HG03095 (cell line): ENCODE measurements around the gene FNDC3B.

ENCODE experiments used
- ATAC-seq: cut with Tn5 transposase; IDR thresholded peaks from one replicate; pipeline ENCODE4 v1.9.1; 2021; ENCODE audit warnings: moderate library complexity; ENCODE audit not compliant: unreplicated experiment

The FNDC3B gene

DNA sequence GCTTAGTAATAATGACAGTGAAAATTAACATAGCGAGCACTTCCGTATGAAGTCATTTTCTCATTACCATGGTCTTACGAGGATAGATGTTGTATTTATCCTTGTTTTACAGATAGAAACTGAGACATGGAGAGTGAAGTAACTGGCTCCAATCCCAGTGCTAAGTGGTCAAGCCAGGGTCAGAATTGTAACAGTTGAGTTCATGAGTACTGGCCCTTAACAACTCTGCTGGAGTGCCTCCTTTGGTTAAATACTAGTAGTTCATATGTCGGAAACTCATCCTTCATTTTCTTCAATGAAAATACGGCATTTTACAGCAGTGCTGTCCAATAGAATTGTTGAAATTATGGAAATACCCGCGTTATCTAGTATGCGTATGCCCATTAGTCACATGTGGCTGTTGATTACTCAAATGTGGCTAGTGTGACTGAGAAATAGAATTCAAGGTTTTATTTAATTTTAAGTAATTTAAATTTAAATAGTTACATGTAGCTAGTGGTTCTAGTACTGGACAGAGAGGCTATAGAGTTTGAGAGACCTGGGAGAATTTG lies 32.5 kb downstream of the FNDC3B start:
- no peak for ATAC-seq

GRCh38 chr3:172072543-172072942 lies 33.2 kb downstream of the FNDC3B start:
- ATAC-seq, result no peak

DNA sequence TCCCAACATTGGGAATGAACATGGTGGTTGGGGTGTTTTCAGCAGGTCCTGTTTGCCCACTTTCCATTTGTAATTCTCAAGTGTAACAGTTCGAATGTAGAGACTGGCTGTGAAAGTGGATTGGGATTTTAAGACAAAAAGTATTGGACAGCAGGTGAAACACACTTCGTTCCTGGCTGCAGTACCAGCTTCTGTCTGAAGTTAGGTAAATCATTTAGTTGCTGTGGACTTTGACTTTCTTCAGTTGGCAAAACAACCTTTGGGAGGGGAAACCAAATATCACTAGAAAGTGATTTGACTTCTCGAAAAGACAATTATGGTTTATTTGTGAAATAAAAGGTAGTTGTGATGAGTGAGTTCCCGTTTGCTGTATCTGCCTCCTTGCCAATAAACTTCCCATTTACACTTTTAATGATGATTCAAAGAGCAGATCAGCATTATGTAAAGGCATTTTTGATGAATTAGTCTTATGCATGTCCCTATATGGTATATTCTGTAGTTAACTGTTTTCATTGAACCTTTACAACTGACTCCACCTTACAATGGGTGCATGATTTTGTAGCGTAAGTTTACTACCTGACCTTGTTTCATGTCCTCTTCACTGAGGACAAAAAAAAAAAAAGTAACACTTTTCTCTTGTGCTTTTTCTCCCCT lies 34.0 kb downstream of the FNDC3B start:
- no peak for ATAC-seq

GRCh38 chr3:172074032-172074431 lies 34.7 kb downstream of the FNDC3B start:
- ATAC-seq, result no peak

GRCh38 chr3:172074586-172074985 lies 35.2 kb downstream of the FNDC3B start:
- ATAC-seq, result no peak

DNA sequence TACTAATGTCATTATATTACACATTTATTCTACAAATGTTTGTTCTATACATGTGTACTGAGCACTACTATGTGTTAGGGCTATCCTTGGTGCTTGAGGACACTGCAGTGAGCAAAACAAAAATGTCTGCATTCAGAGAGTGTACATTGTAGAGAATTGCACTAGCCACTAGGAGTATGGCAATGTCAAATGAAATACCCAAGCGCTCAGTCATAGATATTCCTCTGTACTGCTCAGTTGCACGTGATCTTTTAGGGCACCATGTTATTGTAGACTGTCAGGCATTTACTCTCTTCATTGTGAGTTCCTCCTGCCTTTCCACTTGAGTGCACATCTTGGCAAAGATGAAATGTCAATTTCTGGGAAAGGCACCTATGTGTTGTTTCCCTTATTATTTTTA lies 36.8 kb downstream of the FNDC3B start:
- no peak for ATAC-seq

DNA sequence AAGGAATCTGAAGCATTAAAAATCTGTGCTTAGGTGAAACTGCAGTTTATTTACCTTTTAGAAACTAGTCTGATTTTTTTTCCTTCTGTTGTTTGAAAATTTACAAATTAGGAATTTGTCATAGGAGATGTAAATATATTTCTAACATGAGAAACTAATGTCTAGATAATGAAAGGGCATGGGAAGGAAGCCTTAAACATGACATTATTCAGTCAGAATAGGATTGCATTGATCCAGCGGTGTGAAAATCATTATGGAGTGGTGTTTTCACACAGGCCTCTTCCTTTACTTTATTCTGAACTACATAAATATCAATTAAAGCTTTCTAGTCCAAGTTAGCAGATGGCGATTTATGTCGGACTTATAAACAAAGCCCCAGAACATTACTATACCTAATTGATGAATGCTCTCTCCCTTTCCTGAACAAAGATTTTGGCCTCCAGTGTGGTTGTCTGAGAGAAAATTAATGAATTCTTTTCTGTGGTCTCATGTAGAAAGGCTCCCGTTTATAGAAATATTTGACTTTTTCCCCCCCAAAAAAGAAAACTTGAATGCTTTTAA lies 37.9 kb downstream of the FNDC3B start:
- ATAC-seq, result no peak

- ATAC-seq, result no peak
These were observed 38.9 kb downstream of the FNDC3B start for GRCh38 chr3:172078244-172078643.

GRCh38 chr3:172078721-172079120 lies 39.3 kb downstream of the FNDC3B start:
- ATAC-seq, result no peak

GRCh38 chr3:172079326-172079976 lies 40.1 kb downstream of the FNDC3B start:
- no peak for ATAC-seq

DNA sequence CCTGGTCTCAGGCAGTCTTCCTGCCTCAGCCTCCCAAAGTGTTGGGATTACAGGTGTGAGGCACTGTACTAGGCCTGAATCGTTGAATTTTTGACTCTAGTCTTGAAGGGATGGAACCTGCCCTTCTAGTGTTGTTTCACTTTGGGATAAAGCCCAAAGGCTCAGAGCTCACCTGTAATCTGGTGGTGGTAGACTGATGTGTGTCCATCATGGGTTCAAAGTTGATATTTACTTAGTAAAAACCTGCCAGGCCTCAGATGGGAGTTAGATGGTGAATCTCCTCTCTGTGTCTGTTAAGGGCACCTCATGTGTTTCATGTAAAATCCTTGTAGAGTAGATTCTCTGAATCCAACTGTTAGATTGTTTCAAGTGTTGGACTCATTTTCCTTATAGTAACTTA lies 41.1 kb downstream of the FNDC3B start:
- no peak for ATAC-seq

DNA sequence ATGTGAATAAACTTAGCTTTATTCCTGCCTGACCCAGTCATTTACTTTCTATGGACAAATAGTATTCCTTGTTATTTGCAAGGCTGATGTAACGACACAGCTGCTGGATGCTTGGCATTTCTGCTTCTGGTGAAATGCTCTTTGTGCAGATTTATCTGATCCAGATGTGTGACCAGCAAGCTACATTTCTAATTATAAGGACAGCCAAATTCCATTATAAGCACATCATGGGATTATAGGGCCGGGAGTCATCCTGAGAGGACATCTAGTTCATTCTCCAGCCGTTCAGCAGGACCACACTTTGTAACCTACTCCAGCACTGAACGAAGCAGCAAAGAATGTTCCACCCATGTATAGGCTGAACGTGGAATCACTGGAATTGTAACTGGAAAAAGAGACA lies 42.9 kb downstream of the FNDC3B start:
- ATAC-seq, result no peak

DNA sequence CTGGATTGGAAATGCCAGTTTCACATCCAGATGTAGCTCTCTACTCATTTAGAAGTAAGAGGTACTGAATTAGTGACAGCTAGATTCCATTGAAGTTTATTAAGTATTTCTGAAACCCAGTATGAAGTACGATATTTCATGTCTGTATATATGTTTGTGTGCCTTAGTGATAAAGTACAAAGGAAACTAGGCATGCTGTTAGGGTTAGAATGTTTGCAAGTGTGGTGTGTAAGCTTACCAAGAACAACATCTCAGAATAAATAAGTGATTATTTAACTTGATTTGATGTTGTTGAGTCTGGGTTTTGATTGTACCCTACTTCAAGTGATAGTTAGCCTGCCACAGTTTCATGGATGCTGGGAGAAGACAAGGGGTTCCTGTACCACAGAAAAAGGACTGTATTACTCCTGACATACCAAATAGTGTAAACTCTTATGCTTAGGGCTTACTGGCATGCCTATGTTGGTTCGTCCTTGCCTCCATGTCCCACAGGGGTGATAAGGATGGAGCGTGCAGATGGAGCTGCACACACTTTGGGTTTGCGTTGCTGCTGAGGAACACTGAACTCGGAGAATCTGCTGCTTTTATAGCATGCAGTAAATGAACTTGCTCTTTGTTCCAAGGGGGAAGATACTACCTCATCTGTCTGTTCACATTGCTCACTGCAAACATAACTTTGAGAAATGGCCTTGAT lies 43.6 kb downstream of the FNDC3B start:
- ATAC-seq, result no peak

- no peak for ATAC-seq
These were observed 44.6 kb downstream of the FNDC3B start for GRCh38 chr3:172083995-172084409.

- ATAC-seq, result no peak
These were observed 45.6 kb downstream of the FNDC3B start for GRCh38 chr3:172084871-172085556.

- ATAC-seq, result no peak
These were observed 46.1 kb downstream of the FNDC3B start for GRCh38 chr3:172085557-172085895.

DNA sequence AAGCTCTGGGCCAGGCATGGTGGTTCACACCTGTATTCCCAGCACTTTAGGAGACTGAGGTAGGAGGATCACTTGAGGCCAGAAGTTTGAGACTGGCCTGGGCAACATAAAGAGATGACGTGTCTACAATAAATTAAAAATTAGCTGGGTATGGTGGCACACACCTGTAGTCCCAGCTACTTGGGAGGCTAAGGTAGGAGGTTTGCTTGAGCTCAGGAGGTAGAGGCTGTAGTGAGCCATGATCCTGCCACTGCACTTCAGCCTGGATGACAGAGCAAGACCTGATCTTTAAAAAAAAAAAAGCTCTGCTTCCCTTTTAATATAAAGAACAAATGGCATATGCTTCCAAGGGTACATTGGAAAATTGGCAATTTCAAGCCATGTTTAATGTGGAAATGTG lies 46.7 kb downstream of the FNDC3B start:
- no peak for ATAC-seq

DNA sequence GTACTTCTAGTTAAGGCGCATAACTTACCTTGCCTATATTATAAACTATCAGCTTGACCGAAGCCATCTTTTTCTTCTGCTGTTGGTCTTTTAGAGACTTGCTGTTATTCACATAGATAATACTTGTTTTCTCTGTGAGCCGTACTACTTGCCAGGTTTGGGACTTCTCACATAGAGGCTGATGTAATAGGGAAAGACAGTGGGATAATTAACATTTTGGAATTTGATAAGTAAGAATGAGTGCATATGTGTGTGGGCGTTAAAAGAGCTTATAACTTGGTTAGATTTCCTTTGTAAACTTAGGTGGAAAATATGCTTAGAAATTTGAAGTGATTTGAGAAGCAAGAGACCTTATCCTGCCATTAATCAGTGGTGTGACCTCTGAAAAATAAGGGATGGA lies 47.8 kb downstream of the FNDC3B start:
- ATAC-seq, result no peak

DNA sequence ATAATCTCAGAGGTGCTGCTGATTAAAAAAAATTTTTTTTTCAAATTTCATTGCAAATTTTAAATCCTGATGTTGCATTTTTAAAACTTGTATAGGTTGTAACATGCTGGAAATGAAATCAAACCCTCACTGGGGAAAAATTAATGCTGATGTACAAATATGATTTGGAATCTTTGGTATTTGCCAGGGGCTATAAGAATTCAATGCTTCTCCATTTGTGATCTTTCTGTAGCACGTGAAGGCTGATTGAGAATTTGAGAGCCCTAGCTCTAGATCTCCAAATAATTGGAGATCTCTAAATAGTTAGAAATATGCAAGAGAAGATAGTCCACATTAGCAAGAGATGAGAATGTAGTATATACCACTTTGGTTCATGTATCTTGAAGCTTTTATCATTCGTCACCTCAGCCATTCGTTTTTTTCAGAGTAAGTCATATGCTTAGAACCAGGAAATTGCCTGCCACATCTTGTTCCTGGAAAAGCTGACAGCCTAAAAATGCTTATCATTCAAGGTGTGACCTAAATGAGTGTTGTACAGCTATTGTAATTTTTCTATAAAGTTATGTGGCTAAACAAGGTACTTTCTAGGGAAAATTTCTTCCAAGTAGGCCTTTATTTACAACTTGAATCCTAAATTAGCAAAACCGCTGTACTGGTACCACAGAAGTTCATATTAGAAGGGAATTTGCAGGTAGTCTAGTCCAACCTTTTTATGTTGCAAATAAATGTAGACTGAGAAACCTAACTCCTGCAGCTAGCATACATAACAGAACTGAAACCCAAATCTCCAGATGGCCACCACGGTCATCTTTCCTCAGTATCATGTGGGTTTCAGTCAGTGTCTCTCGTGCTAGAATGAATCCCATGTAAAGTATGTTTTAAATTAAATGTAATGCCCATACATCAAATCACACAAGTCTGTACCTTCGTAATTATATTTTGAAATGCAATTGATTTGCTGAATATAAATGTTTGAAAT lies 48.5 kb downstream of the FNDC3B start:
- peak; percentile 96 for ATAC-seq

DNA sequence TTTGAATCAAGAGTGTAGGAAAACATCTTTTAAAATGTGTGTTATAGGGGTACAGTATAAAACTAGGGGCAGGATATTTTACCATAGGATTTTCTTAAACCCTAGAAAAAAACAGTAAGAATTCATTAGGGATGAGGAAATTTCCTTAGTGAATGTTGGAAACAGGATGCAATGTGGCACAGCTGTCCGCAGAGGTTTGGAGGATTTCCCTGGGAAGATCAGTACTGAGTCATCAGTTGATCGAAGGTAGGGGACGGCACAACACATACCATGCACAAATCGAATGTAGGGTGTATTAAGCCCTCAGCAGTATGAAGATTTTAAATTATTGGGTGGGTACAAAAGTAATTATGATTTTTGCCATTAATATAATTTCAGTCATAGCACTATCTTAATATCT lies 49.9 kb downstream of the FNDC3B start:
- ATAC-seq, result no peak
